GM23338 (cell line): ENCODE measurements around the gene DAO. TPM values are rescaled to one million over a fixed set of nuclear protein-coding genes. Genes with fewer than 3 reads are reported as not detected.

Source experiments
- ATAC-seq: fragments of 200-7000 bp; cut with Tn5 transposase; 3 replicates; pipeline ENCODE4 v1.9.1; 2020
- DNase-seq: peaks from one replicate; pipeline ENCODE4 v3.0.0-alpha.2; 2015; ENCODE audit warnings: low spot score
- H2AFZ ChIP-seq: fragments of 200-600 bp; sonication (generic); 2 replicates; pipeline ENCODE4 v1.8.0; 2016; ENCODE audit warnings: antibody characterized with exemption, mild to moderate bottlenecking, moderate library complexity
- H3F3A ChIP-seq: fragments of 200-600 bp; sonication (generic); replicated peaks from 2 replicates; pipeline ENCODE4 v1.8.0; 2017; ENCODE audit warnings: antibody characterized with exemption, mixed run types, low read depth
- H3K27ac ChIP-seq: fragments of 200-600 bp; sonication (generic); 2 replicates; pipeline ENCODE4 v1.6.1; 2016; ENCODE audit warnings: low read depth
- H3K27me3 ChIP-seq: fragments of 200-600 bp; sonication (generic); 2 replicates; pipeline ENCODE4 v1.8.0; 2016; ENCODE audit warnings: mild to moderate bottlenecking, mixed run types, moderate library complexity; ENCODE audit not compliant: insufficient read depth
- H3K36me3 ChIP-seq: fragments of 200-600 bp; sonication (generic); 2 replicates; pipeline ENCODE4 v1.8.0; 2016; ENCODE audit warnings: mild to moderate bottlenecking; ENCODE audit not compliant: insufficient read depth
- H3K4me1 ChIP-seq: fragments of 200-600 bp; sonication (generic); 2 replicates; pipeline ENCODE4 v1.8.0; 2016; ENCODE audit warnings: mild to moderate bottlenecking, moderate library complexity; ENCODE audit not compliant: insufficient read depth
- H3K4me2 ChIP-seq: fragments of 200-600 bp; sonication (generic); 2 replicates; pipeline ENCODE4 v1.7.1; 2017; ENCODE audit warnings: mixed run types
- H3K4me3 ChIP-seq: fragments of 200-600 bp; sonication (generic); 2 replicates; pipeline ENCODE4 v1.6.1; 2016; ENCODE audit warnings: mixed run types
- H3K79me2 ChIP-seq: fragments of 200-600 bp; sonication (generic); replicated peaks from 2 replicates; pipeline ENCODE4 v1.8.0; 2017; ENCODE audit warnings: mild to moderate bottlenecking; ENCODE audit not compliant: insufficient read depth
- H3K9me2 ChIP-seq: fragments of 200-600 bp; sonication (generic); 2 replicates; pipeline ENCODE4 v1.8.0; 2017; ENCODE audit not compliant: insufficient read depth
- H4K20me1 ChIP-seq: fragments of 200-600 bp; sonication (generic); replicated peaks from 2 replicates; pipeline ENCODE4 v1.8.0; 2017; ENCODE audit warnings: mild to moderate bottlenecking; ENCODE audit not compliant: insufficient read depth
- H3K27ac Mint-ChIP-seq: 2 replicates; pipeline ENCODE4 v1.8.0; 2020; ENCODE audit warnings: inconsistent platforms, mild to moderate bottlenecking, moderate library complexity, mixed read lengths
- H3K27me3 Mint-ChIP-seq: 3 replicates; pipeline ENCODE4 v1.8.0; 2022; ENCODE audit warnings: low read depth, mild to moderate bottlenecking, moderate library complexity, mixed read lengths, inconsistent platforms; ENCODE audit not compliant: insufficient read depth, poor library complexity
- H3K36me3 Mint-ChIP-seq: 3 replicates; pipeline ENCODE4 v1.8.0; 2021; ENCODE audit warnings: low read depth, mild to moderate bottlenecking, inconsistent platforms, moderate library complexity, mixed read lengths
- H3K4me1 Mint-ChIP-seq: 3 replicates; pipeline ENCODE4 v1.8.0; 2020; ENCODE audit warnings: mild to moderate bottlenecking, inconsistent platforms, mixed read lengths
- H3K4me3 Mint-ChIP-seq: 3 replicates; pipeline ENCODE4 v1.8.0; 2021; ENCODE audit warnings: moderate library complexity, mild to moderate bottlenecking, inconsistent platforms, mixed read lengths
- H3K9me3 Mint-ChIP-seq: 3 replicates; pipeline ENCODE4 v1.8.0; 2020; ENCODE audit warnings: moderate library complexity, mild to moderate bottlenecking, inconsistent platforms, mixed read lengths
- CREB1 ChIP-seq: fragments of 250-450 bp; sonication (Bioruptor Pico); IDR thresholded peaks from 2 replicates; pipeline ENCODE4 v1.5.0; 2020; ENCODE audit warnings: low read depth, mild to moderate bottlenecking, moderate library complexity
- CTCF ChIP-seq, 2 experiments: fragments of 200-600 bp in 1 of 2; sonication (generic) in 1 of 2; conservative IDR thresholded peaks; 2 replicates each; pipeline versions ENCODE4 v1.5.1 to v1.6.1; 2016 to 2017; ENCODE audit warnings: antibody characterized with exemption in 2 of 2, low read depth in 2 of 2, mild to moderate bottlenecking in 2 of 2, moderate library complexity in 1 of 2
- ETS1 ChIP-seq: IDR thresholded peaks from 2 replicates; pipeline ENCODE4 v1.6.1; 2016; ENCODE audit warnings: antibody characterized with exemption
- EZH2 ChIP-seq: fragments of 200-600 bp; sonication (generic); IDR thresholded peaks from one replicate; pipeline ENCODE4 v1.8.0; 2017; ENCODE audit warnings: antibody characterized with exemption, mild to moderate bottlenecking, low read depth; ENCODE audit not compliant: unreplicated experiment
- NANOG ChIP-seq: IDR thresholded peaks from 2 replicates; pipeline ENCODE4 v1.6.1; 2016; ENCODE audit warnings: antibody characterized with exemption, borderline replicate concordance
- REST ChIP-seq: IDR thresholded peaks from one replicate; pipeline ENCODE4 v1.6.1; 2018; ENCODE audit warnings: antibody characterized with exemption; ENCODE audit not compliant: unreplicated experiment
- STAT1 ChIP-seq: IDR thresholded peaks from one replicate; pipeline ENCODE4 v1.6.1; 2016; ENCODE audit warnings: antibody characterized with exemption; ENCODE audit not compliant: unreplicated experiment
- ZNF114 ChIP-seq: fragments of 250-450 bp; sonication (Bioruptor Pico); IDR thresholded peaks from 2 replicates; pipeline ENCODE4 v1.5.0; 2020; ENCODE audit warnings: mild to moderate bottlenecking, moderate library complexity
- ZNF331 ChIP-seq: fragments of 250-450 bp; sonication (Bioruptor Pico); IDR thresholded peaks from 2 replicates; pipeline ENCODE4 v1.5.0; 2020; ENCODE audit warnings: low read depth, mild to moderate bottlenecking, moderate library complexity
- polyA plus RNA-seq: library from polyadenylated mRNA; unstranded; fragments of >200 nt; fragmentation: Nextera tagmentation; extraction: Ambion mirVana; gene quantifications from 2 replicates; pipeline ENCODE4 v1.2.1, GENCODE V29; 2016
- total RNA-seq: library from RNA; depleted of rRNA; stranded (reverse); fragments of >200 nt; shearing (Covaris generic); gene quantifications from 2 replicates; pipeline ENCODE4 v1.2.3, GENCODE V29; 2014
- TF ChIP-seq, protein P1 (sequence below): fragments of 250-450 bp; sonication (Bioruptor Pico); IDR thresholded peaks from 2 replicates; pipeline ENCODE4 v1.5.0; 2020; ENCODE audit warnings: mild to moderate bottlenecking, moderate library complexity

DAO gene
- total and polyA plus RNA-seq, 2 experiments from 2014 or later = not detected

DNA sequence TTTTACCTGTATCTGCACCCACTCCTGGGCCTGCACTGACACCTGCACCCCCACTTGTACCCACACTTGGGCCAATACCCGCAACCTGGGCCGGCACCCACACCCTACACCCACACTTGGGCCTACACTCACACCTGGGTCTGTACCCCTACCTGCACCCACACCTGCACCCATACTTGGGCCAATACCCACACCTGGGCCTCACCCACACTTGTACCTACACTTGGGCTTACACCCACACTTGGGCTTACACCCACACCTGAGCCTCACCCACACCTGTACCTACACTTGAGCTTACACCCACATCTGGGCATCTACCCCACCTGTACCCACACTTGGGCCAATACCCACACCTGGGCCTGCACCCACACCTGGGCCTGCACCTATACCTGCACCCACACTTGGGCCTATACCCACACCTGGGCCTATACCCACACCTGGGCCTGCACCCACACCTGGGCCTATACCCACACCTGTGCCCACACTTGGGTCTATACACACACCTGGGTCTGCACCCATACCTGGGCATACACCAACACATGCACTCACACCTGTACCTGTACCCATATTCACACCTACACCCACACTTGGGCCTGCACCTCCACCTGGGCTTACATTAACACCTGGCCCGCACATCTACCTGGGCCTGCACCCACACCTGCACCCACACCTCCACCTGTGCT is 39.2 kb downstream of the DAO start (continued):
- no peak for TF ChIP-seq ZNF331 (CRISPR knock-in tag)
- no peak for TF ChIP-seq ETS1
- TF ChIP-seq STAT1 = no peak
- no peak for TF ChIP-seq ZNF114 (CRISPR knock-in tag)
- TF ChIP-seq REST = no peak

DNA sequence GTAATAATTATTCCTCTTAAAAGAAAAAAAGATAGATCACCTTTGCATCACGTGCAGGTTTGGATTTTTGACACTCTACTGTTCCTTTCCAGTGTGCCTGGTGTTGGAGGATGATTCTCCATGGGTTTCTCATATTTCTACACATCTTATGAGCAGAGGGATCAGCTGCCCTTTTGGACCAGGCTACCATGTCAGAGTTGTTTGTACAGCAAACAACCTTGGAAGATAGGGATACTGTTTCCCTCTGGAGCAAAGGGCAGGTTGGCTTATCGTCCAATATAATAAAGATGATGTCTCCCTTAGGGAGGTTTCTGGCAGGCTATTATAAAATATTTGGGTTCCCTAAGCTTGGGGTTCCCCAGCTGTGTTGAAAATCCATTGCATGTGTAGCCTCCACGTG is 42.1 kb downstream of the DAO start:
- no peak for ATAC-seq
- no peaks in the 10 kb centered on the region for H3K36me3 ChIP-seq
- Mint-ChIP-seq H3K4me1 (0 out of 3 replicates have a peak, but pooled peaks cover 2% of the 10 kb centered on the region), H3K27ac (no peak overlapping the region), H3K36me3 (peaks cover 4% of the 10 kb centered on the region; the same call in 1 of the 3 replicates), H3K9me3 (peaks cover 8% of the 10 kb centered on the region; the same call in 2 of the 3 replicates), H3K27me3 (peaks cover 2% of the 10 kb centered on the region), H3K4me3 (no peak overlapping the region)
- no peaks in the 10 kb centered on the region for H3K79me2 ChIP-seq
- H3K4me3 ChIP-seq = no peak overlapping the region
- no peaks in the 10 kb centered on the region for H3K27me3 ChIP-seq
- no peak overlapping the region for H3K4me2 ChIP-seq
- no peak overlapping the region for H2AFZ ChIP-seq
- no peak for DNase-seq
- H3K4me1 ChIP-seq = no peaks in the 10 kb centered on the region
- no peak overlapping the region for H3K27ac ChIP-seq
- no peaks in the 10 kb centered on the region for H3K9me2 ChIP-seq
- no peaks in the 10 kb centered on the region for H3F3A ChIP-seq
- no peaks in the 10 kb centered on the region for H4K20me1 ChIP-seq
- TF ChIP-seq ZNF331 (CRISPR knock-in tag) = no peak
- TF ChIP-seq CREB1 = no peak
- TF ChIP-seq CTCF (conservative IDR thresholded peaks at IDR 0.05; ENCODE audit: low read depth in 2 of 2) = no peak
- TF ChIP-seq EZH2 = no peak
- TF ChIP-seq, protein P1, sequence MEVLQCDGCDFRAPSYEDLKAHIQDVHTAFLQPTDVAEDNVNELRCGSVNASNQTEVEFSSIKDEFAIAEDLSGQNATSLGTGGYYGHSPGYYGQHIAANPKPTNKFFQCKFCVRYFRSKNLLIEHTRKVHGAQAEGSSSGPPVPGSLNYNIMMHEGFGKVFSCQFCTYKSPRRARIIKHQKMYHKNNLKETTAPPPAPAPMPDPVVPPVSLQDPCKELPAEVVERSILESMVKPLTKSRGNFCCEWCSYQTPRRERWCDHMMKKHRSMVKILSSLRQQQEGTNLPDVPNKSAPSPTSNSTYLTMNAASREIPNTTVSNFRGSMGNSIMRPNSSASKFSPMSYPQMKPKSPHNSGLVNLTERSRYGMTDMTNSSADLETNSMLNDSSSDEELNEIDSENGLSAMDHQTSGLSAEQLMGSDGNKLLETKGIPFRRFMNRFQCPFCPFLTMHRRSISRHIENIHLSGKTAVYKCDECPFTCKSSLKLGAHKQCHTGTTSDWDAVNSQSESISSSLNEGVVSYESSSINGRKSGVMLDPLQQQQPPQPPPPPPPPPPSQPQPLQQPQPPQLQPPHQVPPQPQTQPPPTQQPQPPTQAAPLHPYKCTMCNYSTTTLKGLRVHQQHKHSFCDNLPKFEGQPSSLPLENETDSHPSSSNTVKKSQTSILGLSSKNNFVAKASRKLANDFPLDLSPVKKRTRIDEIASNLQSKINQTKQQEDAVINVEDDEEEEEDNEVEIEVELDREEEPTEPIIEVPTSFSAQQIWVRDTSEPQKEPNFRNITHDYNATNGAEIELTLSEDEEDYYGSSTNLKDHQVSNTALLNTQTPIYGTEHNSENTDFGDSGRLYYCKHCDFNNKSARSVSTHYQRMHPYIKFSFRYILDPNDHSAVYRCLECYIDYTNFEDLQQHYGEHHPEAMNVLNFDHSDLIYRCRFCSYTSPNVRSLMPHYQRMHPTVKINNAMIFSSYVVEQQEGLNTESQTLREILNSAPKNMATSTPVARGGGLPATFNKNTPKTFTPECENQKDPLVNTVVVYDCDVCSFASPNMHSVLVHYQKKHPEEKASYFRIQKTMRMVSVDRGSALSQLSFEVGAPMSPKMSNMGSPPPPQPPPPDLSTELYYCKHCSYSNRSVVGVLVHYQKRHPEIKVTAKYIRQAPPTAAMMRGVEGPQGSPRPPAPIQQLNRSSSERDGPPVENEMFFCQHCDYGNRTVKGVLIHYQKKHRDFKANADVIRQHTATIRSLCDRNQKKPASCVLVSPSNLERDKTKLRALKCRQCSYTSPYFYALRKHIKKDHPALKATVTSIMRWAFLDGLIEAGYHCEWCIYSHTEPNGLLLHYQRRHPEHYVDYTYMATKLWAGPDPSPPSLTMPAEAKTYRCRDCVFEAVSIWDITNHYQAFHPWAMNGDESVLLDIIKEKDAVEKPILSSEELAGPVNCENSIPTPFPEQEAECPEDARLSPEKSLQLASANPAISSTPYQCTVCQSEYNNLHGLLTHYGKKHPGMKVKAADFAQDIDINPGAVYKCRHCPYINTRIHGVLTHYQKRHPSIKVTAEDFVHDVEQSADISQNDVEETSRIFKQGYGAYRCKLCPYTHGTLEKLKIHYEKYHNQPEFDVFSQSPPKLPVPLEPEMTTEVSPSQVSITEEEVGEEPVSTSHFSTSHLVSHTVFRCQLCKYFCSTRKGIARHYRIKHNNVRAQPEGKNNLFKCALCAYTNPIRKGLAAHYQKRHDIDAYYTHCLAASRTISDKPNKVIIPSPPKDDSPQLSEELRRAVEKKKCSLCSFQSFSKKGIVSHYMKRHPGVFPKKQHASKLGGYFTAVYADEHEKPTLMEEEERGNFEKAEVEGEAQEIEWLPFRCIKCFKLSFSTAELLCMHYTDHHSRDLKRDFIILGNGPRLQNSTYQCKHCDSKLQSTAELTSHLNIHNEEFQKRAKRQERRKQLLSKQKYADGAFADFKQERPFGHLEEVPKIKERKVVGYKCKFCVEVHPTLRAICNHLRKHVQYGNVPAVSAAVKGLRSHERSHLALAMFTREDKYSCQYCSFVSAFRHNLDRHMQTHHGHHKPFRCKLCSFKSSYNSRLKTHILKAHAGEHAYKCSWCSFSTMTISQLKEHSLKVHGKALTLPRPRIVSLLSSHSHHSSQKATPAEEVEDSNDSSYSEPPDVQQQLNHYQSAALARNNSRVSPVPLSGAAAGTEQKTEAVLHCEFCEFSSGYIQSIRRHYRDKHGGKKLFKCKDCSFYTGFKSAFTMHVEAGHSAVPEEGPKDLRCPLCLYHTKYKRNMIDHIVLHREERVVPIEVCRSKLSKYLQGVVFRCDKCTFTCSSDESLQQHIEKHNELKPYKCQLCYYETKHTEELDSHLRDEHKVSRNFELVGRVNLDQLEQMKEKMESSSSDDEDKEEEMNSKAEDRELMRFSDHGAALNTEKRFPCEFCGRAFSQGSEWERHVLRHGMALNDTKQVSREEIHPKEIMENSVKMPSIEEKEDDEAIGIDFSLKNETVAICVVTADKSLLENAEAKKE (CRISPR knock-in tag) = no peak
- no peak for TF ChIP-seq NANOG
